ENCODE data around the gene OR6X1.

DNA sequence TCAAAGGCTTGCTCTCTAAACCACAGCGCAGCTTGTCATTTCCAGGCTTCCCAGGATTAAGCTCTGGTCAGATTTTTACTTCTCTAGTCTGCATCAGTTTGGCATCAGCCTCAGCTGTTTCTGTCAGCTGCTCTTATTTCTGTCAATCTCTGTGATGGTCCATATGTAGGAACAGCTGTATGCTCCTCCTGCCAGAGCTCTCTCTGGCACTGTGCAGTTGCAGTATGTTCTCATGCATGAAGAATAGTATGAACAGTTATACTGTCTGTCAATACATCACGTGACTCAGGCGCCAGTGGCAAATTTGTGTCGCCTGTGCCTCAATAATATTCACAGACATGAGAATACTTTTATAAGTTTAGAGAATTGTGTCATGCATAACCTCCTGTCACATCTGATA is 45.1 kb upstream of the OR6X1 start:
- TF ChIP-seq YY1 (IDR thresholded peaks at IDR 0.05; ENCODE audit: insufficient read depth, insufficient read length) (no peak), SUZ12 (IDR thresholded peaks at IDR 0.05; ENCODE audit: extremely low read depth, insufficient read depth, insufficient read length) (no peak)
